Body of pancreas (tissue), 4 donors: ENCODE results near the gene IFITM1. TPM values are rescaled to one million over a fixed set of nuclear protein-coding genes. Genes with fewer than 3 reads are reported as not detected.

Experiments used
- ATAC-seq: fragments of 150-250 bp; one replicate; pipeline ENCODE4 v1.9.1; 2016
- DNase-seq, 4 donors: peaks; one replicate each; pipeline ENCODE4 v3.0.0-alpha.2; 2019
- H3K27ac ChIP-seq, 4 donors: fragments of 200-600 bp; sonication (generic); 1 replicate in 3 of 4; 2 replicates in 1 of 4; pipeline versions ENCODE4 v1.5.1 to v1.6.1; 2016 to 2019; ENCODE audit warnings: mild to moderate bottlenecking in 1 of 4, mixed read lengths in 1 of 4, moderate library complexity in 1 of 4
- H3K27me3 ChIP-seq, 2 donors: fragments of 200-600 bp; sonication (generic); one replicate each; pipeline ENCODE4 v1.6.0; 2016; ENCODE audit warnings: mild to moderate bottlenecking in 1 of 2
- H3K36me3 ChIP-seq, 2 donors: fragments of 200-600 bp; sonication (generic); replicated peaks in 1 of 2; 2 replicates each; pipeline ENCODE4 v1.5.1; 2016; ENCODE audit warnings: low read depth in 2 of 2; ENCODE audit not compliant: insufficient read depth in 1 of 2
- H3K4me1 ChIP-seq: fragments of 200-600 bp; sonication (generic); one replicate; pipeline ENCODE4 v1.6.0; 2016
- H3K4me3 ChIP-seq, 2 donors: fragments of 200-600 bp; sonication (generic); 1 replicate in 1 of 2; 2 replicates in 1 of 2; pipeline ENCODE4 v1.5.1; 2016 to 2019
- H3K9me3 ChIP-seq, 3 donors: fragments of 200-600 bp; sonication (generic); 1 replicate in 2 of 3; 2 replicates in 1 of 3; pipeline ENCODE4 v1.5.1; 2016
- POLR2A ChIP-seq, 3 donors: fragments of 450-650 bp; IDR thresholded peaks; one replicate each; pipeline ENCODE4 v1.6.1; 2016; ENCODE audit warnings: antibody characterized with exemption in 3 of 3, mild to moderate bottlenecking in 2 of 3
- WGBS, 2 donors: methylation state at CpG; one replicate each; pipeline ENCODE4 v1.1.5; 2017; 5-methylcytosine and 5-hydroxymethylcytosine counted together
- intact Hi-C: fragments of 100-400 bp; cut with DNase I; formaldehyde crosslinking; loops from one replicate; pipeline ENCODE4 v1.15.1; 2023
- total RNA-seq, 2 donors: library from RNA; depleted of rRNA; stranded (reverse); fragments of >200 nt; gene quantifications; one replicate each; pipeline ENCODE4 v1.1.0, GENCODE V29; 2016
- TF ChIP-seq, protein P1 (sequence below), 7 experiments: fragments of 450-650 bp in 4 of 7; fragments of 200-600 bp in 3 of 7; sonication (generic) in 3 of 7; IDR thresholded peaks; one replicate each; pipeline ENCODE4 v1.5.1; 2016 to 2019; ENCODE audit warnings: antibody characterized with exemption in 7 of 7

Gene IFITM1
- total RNA-seq, 2 donors from 2014 or later = 31.0 to 39.7 TPM

DNA sequence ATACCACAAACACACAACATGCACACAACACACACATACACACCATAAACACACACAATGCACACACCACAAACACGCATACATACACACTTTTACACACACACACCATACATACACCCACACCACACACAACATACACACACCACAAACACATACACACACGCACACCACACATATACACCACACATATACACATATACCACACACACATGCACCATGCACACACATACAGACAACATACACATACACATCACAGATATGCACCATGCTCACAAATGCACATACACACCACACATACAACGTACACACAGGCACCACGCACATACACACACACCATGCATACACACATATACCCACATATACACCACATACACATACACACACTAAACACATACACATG, 43.7 kb downstream of the IFITM1 start:
- TF ChIP-seq POLR2A (IDR thresholded peaks at IDR 0.05) = no peak
- TF ChIP-seq, protein P1, sequence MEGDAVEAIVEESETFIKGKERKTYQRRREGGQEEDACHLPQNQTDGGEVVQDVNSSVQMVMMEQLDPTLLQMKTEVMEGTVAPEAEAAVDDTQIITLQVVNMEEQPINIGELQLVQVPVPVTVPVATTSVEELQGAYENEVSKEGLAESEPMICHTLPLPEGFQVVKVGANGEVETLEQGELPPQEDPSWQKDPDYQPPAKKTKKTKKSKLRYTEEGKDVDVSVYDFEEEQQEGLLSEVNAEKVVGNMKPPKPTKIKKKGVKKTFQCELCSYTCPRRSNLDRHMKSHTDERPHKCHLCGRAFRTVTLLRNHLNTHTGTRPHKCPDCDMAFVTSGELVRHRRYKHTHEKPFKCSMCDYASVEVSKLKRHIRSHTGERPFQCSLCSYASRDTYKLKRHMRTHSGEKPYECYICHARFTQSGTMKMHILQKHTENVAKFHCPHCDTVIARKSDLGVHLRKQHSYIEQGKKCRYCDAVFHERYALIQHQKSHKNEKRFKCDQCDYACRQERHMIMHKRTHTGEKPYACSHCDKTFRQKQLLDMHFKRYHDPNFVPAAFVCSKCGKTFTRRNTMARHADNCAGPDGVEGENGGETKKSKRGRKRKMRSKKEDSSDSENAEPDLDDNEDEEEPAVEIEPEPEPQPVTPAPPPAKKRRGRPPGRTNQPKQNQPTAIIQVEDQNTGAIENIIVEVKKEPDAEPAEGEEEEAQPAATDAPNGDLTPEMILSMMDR (IDR thresholded peaks at IDR 0.05) = no peak
- intact Hi-C loops = no loop called here
- H3K9me3 ChIP-seq = peaks cover 0 to 10% (median 0%) of the 10 kb centered on the region in 3 donors
- no peak for DNase-seq
- 78 to 88% methylated on average over 4 of the region's 4 CpGs for WGBS, 2 donors
- H3K27me3 ChIP-seq = no peaks in the 10 kb centered on the region
- H3K4me1 ChIP-seq = peaks cover 30% of the 10 kb centered on the region
- H3K27ac ChIP-seq = no peak overlapping the region
- H3K4me3 ChIP-seq = no peak overlapping the region
- H3K36me3 ChIP-seq = no peaks in the 10 kb centered on the region
- ATAC-seq = no peak

DNA sequence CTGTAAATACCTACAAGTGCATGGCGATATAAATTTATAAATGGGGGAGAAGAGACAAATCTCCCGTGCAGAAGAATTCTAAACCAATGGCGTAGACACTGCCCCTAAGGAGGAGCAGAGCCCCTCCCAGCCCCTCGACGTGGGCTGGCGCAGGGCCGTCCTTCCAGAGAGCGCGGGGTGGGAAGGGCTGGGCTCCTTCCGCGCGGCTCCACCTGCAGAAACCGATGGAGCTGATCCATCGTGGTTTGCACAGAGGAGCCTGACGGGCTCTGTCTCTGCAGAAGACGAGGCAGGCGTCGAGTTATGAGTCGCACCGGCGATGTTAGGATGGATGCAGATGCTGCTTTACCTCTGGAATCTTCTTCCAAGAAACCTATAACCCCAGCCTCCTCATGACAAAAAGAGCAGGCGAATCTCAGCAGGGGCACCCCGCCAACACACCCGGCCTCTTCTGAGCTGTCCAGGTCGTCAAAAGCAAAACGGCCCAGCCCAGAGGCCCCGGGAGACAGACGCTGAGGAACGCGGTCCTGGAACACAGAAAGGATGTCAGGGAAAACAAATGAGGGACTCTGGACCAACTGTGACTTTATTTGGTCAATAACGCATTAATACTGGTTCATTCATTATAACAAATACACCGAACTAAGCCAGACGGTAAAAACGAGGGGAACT, 44.4 kb downstream of the IFITM1 start:
- H3K27me3 ChIP-seq = no peaks in the 10 kb centered on the region
- intact Hi-C loops = no loop called here
- H3K9me3 ChIP-seq = peaks cover 0 to 10% (median 0%) of the 10 kb centered on the region in 3 donors
- peaks cover 23% of the 10 kb centered on the region for H3K4me1 ChIP-seq
- WGBS, 2 donors = 43% methylated on average over 23 to 33 of the region's 34 CpGs
- DNase-seq (no peak), ATAC-seq (no peak)
- H3K27ac ChIP-seq = no peak overlapping the region
- no peak overlapping the region for H3K4me3 ChIP-seq
- no peak for TF ChIP-seq POLR2A (IDR thresholded peaks at IDR 0.05)
- no peaks in the 10 kb centered on the region for H3K36me3 ChIP-seq

DNA sequence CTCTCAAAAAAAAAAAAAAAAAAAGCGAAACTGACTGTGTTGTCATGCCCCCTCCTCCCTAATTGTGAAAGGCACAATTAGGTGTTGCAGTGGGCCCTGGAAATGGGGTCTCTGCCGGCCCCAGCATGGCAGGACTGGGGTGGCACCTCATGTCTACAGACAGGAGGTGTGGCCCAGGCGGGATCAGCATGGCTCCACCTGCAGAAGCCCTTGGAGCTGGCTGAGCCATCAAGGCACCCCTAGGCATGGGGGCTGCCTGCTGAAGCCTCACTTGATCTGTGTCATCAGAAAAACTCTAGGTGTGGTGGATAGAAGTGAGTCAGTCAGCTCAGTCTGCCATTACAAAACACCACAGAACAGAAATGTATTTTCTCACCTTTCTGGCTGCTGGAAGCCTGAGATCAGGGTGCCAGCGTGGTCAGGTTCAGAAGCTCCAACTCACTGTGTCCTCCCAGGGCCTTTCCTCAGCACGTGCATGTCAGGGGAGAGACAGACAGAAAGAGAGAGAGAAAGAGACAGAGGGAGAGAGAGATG, 45.4 kb downstream of the IFITM1 start:
- WGBS, 2 donors = 66 to 72% methylated on average over 5 of the region's 5 CpGs
- peaks cover 0 to 10% (median 0%) of the 10 kb centered on the region in 3 donors for H3K9me3 ChIP-seq
- ATAC-seq = no peak
- H3K4me3 ChIP-seq = no peak overlapping the region
- H3K27ac ChIP-seq = no peak overlapping the region
- no peaks in the 10 kb centered on the region for H3K27me3 ChIP-seq
- peaks cover 13% of the 10 kb centered on the region for H3K4me1 ChIP-seq
- H3K36me3 ChIP-seq = no peaks in the 10 kb centered on the region
- intact Hi-C loops = no loop called here
- no peak for TF ChIP-seq POLR2A (IDR thresholded peaks at IDR 0.05)
- TF ChIP-seq, protein P1 (IDR thresholded peaks at IDR 0.05) = no peak
- no peak for DNase-seq

DNA sequence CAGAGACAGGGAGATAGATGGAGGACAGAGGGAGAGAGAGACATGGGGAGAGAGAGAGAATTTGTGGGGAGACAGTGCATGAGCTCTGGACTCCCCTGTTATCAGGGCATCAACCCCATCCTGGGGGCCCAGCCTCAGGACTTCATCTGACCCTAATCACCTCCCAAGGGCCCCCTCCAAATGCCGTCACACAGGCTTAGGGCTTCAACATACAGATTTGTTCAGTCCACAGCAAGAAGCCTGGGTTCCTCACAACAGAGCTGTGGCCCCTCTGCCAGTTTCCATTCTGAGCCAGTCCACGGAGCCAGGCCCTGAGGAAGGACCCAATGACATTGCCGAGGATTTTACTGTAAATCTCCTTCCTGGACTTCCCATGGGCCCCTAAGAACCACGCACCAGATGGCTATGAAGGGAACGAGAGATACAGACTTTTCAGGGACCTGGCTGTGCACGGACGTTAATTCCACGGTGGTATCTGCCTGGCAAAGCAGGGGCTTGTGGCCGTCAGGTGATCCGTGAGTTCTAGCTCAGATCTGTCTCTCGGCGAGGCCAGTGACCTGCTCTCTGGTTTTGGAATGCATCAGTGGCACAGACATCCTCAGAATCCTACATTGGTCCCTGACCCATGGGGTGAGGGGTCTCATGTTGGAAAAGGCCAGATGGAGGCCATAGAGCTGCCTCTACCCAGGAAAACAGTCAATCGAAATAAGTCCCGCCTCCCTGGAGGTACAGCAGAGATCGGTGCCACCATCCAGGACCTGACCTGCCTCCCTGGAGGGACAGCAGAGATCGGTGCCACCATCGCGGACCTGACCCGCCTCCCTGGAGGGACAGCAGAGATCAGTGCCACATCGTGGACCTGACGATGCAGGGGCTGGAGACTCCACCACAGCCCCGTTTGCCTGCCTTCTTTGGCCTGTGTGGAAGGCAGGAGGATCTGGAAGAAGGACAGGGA, 46.8 kb downstream of the IFITM1 start:
- Histone ChIP-seq H3K4me1 (peaks cover 3% of the 10 kb centered on the region), H3K27me3 (no peaks in the 10 kb centered on the region), H3K27ac (no peak overlapping the region), H3K9me3 (peaks cover 0 to 10% (median 0%) of the 10 kb centered on the region in 3 donors), H3K36me3 (no peaks in the 10 kb centered on the region), H3K4me3 (no peak overlapping the region)
- DNase-seq = no peak
- intact Hi-C loops = loop anchor here (5.0 to 10.0 kb wide), 2 partner anchors 58 to 126 kb away; partner anchors contain the start of genes PSMD13 and SIRT3
- WGBS, 2 donors = 74 to 86% methylated on average over 10 to 22 of the region's 22 CpGs
- ATAC-seq = no peak
- TF ChIP-seq, protein P1 (IDR thresholded peaks at IDR 0.05) = no peak
- no peak for TF ChIP-seq POLR2A (IDR thresholded peaks at IDR 0.05)
